Measurements from ENCODE around the gene IRF8.

Gene IRF8

DNA sequence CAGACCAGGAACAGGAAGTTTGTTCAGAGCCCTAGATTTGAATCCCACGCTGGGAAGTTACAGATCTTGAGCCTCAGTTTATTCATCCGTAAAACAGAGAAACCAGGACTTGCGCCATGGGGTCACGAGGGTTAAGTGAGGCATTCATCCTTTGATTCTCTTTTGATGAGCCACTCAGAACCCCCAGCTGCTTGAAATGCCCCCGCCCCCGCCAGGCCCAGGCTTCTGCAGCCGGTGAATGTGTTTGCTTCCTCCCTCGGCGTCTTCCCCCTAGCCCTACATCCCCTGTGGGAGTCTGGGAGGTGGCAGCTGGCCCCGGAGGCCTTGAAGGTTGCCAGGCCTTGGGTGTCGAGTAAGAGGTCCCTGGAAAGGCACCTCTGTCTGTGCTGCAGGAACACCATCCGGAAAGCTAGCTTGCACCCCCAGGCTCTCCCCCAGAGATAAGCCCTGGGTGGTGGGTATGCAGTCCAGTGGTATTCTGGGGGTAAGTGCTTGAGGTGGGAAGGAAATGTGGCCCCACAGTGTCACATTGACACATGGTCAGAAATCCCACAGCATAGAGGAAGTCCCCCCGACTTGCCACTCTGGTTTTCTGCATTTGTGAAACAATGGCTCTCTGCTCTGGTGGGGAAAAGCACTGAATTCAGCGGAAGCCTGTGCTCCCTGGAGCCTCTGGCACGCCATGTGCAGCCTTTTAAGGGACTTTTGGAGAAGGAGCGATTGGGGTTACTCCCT, 14.9 kb downstream of the IRF8 start:
- H3K79me2 ChIP-seq (ENCODE audit: insufficient read depth, low read length), result no peaks in the 10 kb centered on the region
- H3K9ac ChIP-seq (ENCODE audit: low read depth, low read length, poor library complexity, severe bottlenecking), result no peak overlapping the region
- H3F3A ChIP-seq (ENCODE audit: low read depth), result no peaks in the 10 kb centered on the region
- no peaks in the 10 kb centered on the region for H3K4me1 ChIP-seq (ENCODE audit: insufficient read depth, low read length, poor library complexity, severe bottlenecking)
- H3K4me2 ChIP-seq (ENCODE audit: low read depth, low read length, poor library complexity, severe bottlenecking), result no peak overlapping the region
- H4K20me1 ChIP-seq (ENCODE audit: insufficient read depth, low read length, poor library complexity, severe bottlenecking), result no peaks in the 10 kb centered on the region
- no peaks in the 10 kb centered on the region for H3K9me2 ChIP-seq (replicated peaks; ENCODE audit: low read depth, low read length)
- H3K4me3 ChIP-seq (ENCODE audit: low read length, poor library complexity, severe bottlenecking), result no peak overlapping the region
- H3K9me3 ChIP-seq (ENCODE audit: insufficient read depth, low read depth, low read length), result no peaks in the 10 kb centered on the region
- no peaks in the 10 kb centered on the region for H3K36me3 ChIP-seq (ENCODE audit: insufficient read depth, low read length)
- H2AFZ ChIP-seq (ENCODE audit: low read length), result no peak overlapping the region
- no peaks in the 10 kb centered on the region for H3K27me3 ChIP-seq (ENCODE audit: insufficient read depth, low read length, poor library complexity, severe bottlenecking)
- TF ChIP-seq, protein P1, sequence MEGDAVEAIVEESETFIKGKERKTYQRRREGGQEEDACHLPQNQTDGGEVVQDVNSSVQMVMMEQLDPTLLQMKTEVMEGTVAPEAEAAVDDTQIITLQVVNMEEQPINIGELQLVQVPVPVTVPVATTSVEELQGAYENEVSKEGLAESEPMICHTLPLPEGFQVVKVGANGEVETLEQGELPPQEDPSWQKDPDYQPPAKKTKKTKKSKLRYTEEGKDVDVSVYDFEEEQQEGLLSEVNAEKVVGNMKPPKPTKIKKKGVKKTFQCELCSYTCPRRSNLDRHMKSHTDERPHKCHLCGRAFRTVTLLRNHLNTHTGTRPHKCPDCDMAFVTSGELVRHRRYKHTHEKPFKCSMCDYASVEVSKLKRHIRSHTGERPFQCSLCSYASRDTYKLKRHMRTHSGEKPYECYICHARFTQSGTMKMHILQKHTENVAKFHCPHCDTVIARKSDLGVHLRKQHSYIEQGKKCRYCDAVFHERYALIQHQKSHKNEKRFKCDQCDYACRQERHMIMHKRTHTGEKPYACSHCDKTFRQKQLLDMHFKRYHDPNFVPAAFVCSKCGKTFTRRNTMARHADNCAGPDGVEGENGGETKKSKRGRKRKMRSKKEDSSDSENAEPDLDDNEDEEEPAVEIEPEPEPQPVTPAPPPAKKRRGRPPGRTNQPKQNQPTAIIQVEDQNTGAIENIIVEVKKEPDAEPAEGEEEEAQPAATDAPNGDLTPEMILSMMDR (conservative IDR thresholded peaks at IDR 0.05; ENCODE audit: low read length), result no peak
- no peak for TF ChIP-seq EZH2phosphoT487 (IDR thresholded peaks at IDR 0.05; ENCODE audit: borderline replicate concordance)

DNA sequence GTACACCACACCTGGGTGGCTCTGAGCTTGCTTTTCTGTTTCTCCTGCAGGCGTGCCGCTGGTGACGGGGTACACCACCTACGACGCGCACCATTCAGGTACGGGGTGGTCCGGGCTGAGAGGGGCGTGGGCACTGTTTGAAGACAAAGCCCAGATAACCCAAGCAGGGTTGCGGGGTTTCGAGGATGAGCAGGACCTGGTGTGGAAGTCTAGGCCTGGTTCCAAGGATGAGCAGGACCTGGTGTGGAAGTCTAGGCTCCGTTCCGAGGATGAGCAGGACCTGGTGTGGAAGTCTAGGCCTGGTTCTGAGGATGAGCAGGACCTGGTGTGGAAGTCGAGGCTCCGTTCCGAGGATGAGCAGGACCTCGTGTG, 15.4 kb downstream of the IRF8 start:
- Histone ChIP-seq H3K79me2 (ENCODE audit: insufficient read depth, low read length) (no peaks in the 10 kb centered on the region), H3K4me1 (ENCODE audit: insufficient read depth, low read length, poor library complexity, severe bottlenecking) (no peaks in the 10 kb centered on the region), H3K9ac (ENCODE audit: low read depth, low read length, poor library complexity, severe bottlenecking) (no peak overlapping the region), H3K27me3 (ENCODE audit: insufficient read depth, low read length, poor library complexity, severe bottlenecking) (no peaks in the 10 kb centered on the region), H3F3A (ENCODE audit: low read depth) (no peaks in the 10 kb centered on the region), H3K4me3 (ENCODE audit: low read length, poor library complexity, severe bottlenecking) (no peak overlapping the region), H3K36me3 (ENCODE audit: insufficient read depth, low read length) (no peaks in the 10 kb centered on the region), H3K4me2 (ENCODE audit: low read depth, low read length, poor library complexity, severe bottlenecking) (no peak overlapping the region), H3K9me3 (ENCODE audit: insufficient read depth, low read depth, low read length) (no peaks in the 10 kb centered on the region), H3K9me2 (replicated peaks; ENCODE audit: low read depth, low read length) (no peaks in the 10 kb centered on the region), H2AFZ (ENCODE audit: low read length) (no peak overlapping the region), H4K20me1 (ENCODE audit: insufficient read depth, low read length, poor library complexity, severe bottlenecking) (no peaks in the 10 kb centered on the region)
- TF ChIP-seq, protein P1 (conservative IDR thresholded peaks at IDR 0.05; ENCODE audit: low read length), result no peak
- TF ChIP-seq EZH2phosphoT487 (IDR thresholded peaks at IDR 0.05; ENCODE audit: borderline replicate concordance), result no peak

DNA sequence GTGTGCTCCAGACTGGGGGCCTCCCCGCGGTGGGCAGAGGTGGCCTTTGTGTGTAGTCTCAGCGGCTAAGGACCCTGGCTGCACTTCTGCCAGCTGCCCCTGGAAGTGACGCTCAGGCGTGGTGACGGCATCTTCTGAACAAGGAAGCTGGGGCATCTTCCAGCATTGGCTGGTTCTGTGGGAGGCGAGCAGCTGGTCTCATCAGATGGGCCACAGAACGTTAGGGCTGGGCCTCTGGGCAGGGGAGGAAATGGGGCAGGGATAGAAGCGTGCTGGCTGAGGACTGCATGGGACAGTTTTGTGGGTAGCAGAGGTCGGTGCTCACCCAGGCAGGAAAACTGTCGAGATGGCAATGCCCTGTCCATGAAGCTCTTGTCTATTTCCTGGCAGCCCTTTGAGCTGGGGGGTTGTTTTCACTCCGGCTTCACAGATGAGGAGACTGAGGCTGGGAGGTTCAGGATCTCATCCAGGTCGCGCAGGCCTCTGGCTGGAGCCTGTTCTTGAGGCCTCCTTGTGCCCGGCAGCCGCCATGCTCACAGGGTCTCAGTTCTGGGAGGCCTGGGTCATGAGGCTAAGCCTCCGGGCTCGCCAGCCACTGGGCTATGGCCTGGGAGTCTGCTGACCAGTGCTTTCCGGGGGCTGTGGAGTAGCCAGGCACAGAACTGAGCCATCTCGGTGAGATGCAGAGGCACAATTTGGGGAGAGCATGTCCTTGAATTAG, 16.3 kb downstream of the IRF8 start:
- no peaks in the 10 kb centered on the region for H3F3A ChIP-seq (ENCODE audit: low read depth)
- H3K36me3 ChIP-seq (ENCODE audit: insufficient read depth, low read length), result no peaks in the 10 kb centered on the region
- no peaks in the 10 kb centered on the region for H3K79me2 ChIP-seq (ENCODE audit: insufficient read depth, low read length)
- no peak overlapping the region for H3K4me2 ChIP-seq (ENCODE audit: low read depth, low read length, poor library complexity, severe bottlenecking)
- H3K9me3 ChIP-seq (ENCODE audit: insufficient read depth, low read depth, low read length), result no peaks in the 10 kb centered on the region
- no peak for TF ChIP-seq EZH2phosphoT487 (IDR thresholded peaks at IDR 0.05; ENCODE audit: borderline replicate concordance)
- TF ChIP-seq, protein P1 (conservative IDR thresholded peaks at IDR 0.05; ENCODE audit: low read length), result no peak
- no peak overlapping the region for H3K9ac ChIP-seq (ENCODE audit: low read depth, low read length, poor library complexity, severe bottlenecking)
- H4K20me1 ChIP-seq (ENCODE audit: insufficient read depth, low read length, poor library complexity, severe bottlenecking), result no peaks in the 10 kb centered on the region
- no peaks in the 10 kb centered on the region for H3K27me3 ChIP-seq (ENCODE audit: insufficient read depth, low read length, poor library complexity, severe bottlenecking)
- H2AFZ ChIP-seq (ENCODE audit: low read length), result no peak overlapping the region
- no peak overlapping the region for H3K4me3 ChIP-seq (ENCODE audit: low read length, poor library complexity, severe bottlenecking)
- H3K9me2 ChIP-seq (replicated peaks; ENCODE audit: low read depth, low read length), result no peaks in the 10 kb centered on the region
- no peaks in the 10 kb centered on the region for H3K4me1 ChIP-seq (ENCODE audit: insufficient read depth, low read length, poor library complexity, severe bottlenecking)
